GM20000 (cell line): ENCODE measurements around the gene STX8.

Experiments
- DNase-seq: peaks from one replicate; pipeline ENCODE4 v3.0.0; 2012; ENCODE audit warnings: low spot score
- CTCF ChIP-seq: IDR thresholded peaks from 2 replicates; pipeline ENCODE4 v1.5.1; 2012; ENCODE audit warnings: mild to moderate bottlenecking, control low read depth; ENCODE audit errors: extremely low read depth, missing control alignments

The STX8 gene

GRCh38 chr17:9256361-9256750, 319.3 kb downstream of the STX8 start:
- no peak for TF ChIP-seq CTCF
- no peak for DNase-seq

GRCh38 chr17:9255833-9256232, 319.8 kb downstream of the STX8 start:
- no peak for DNase-seq
- TF ChIP-seq CTCF = no peak

GRCh38 chr17:9254841-9255240, 320.8 kb downstream of the STX8 start:
- no peak for DNase-seq
- no peak for TF ChIP-seq CTCF

GRCh38 chr17:9253308-9253707, 322.3 kb downstream of the STX8 start:
- no peak for TF ChIP-seq CTCF
- no peak for DNase-seq

- DNase-seq = no peak
- no peak for TF ChIP-seq CTCF
Measured at GRCh38 chr17:9251273-9251672, 324.3 kb downstream of the STX8 start.

GRCh38 chr17:9249245-9249953, 326.2 kb downstream of the STX8 start:
- DNase-seq = no peak
- no peak for TF ChIP-seq CTCF

- no peak for TF ChIP-seq CTCF
- DNase-seq = no peak
Measured at GRCh38 chr17:9247401-9247938, 328.1 kb downstream of the STX8 start.
